WTC11 (cell line): Measurements from ENCODE around the gene DACH2. TPM values are rescaled to one million over a fixed set of nuclear protein-coding genes. Genes with fewer than 3 reads are reported as not detected.

Source experiments
- ATAC-seq: fragments of 200-7000 bp; cut with Tn5 transposase; 2 replicates; pipeline ENCODE4 v1.10.0; 2021; ENCODE audit warnings: mild to moderate bottlenecking, moderate library complexity
- CTCF ChIA-PET: fragments of 300-600 bp; sonication (Branson Sonifier 250); formaldehyde crosslinking; loops from one replicate; lab custom pipeline; 2021; ENCODE audit warnings: antibody characterized with exemption; lab: Charles Lee
- POLR2A ChIA-PET: fragments of 350-600 bp; sonication (Branson Sonifier 250); formaldehyde crosslinking; loops from one replicate; lab custom pipeline; 2021; ENCODE audit warnings: antibody characterized with exemption; lab: Charles Lee
- DNase-seq: peaks from one replicate; pipeline ENCODE4 v3.0.0; 2021; ENCODE audit warnings: low spot score
- H3K27ac Mint-ChIP-seq: 2 replicates; pipeline ENCODE4 v1.8.0; 2021; ENCODE audit warnings: mixed read lengths
- H3K27me3 Mint-ChIP-seq: 2 replicates; pipeline ENCODE4 v1.8.0; 2021; ENCODE audit warnings: low read depth, mild to moderate bottlenecking, moderate library complexity, mixed read lengths
- H3K36me3 Mint-ChIP-seq: 2 replicates; pipeline ENCODE4 v1.8.0; 2021; ENCODE audit warnings: mixed read lengths
- H3K4me1 Mint-ChIP-seq: 2 replicates; pipeline ENCODE4 v1.8.0; 2022; ENCODE audit warnings: mixed read lengths
- H3K4me3 Mint-ChIP-seq: 2 replicates; pipeline ENCODE4 v1.8.0; 2021; ENCODE audit warnings: mild to moderate bottlenecking, moderate library complexity, mixed read lengths
- H3K9me3 Mint-ChIP-seq: 2 replicates; pipeline ENCODE4 v1.8.0; 2021; ENCODE audit warnings: mixed read lengths
- AR ChIP-seq: fragments of 250-450 bp; sonication (Bioruptor Pico); IDR thresholded peaks from 2 replicates; pipeline ENCODE4 v1.9.0; 2021; ENCODE audit warnings: mild to moderate bottlenecking
- ARID4B ChIP-seq: sonication (generic); formaldehyde crosslinking; IDR thresholded peaks from 2 replicates; pipeline ENCODE4 v1.8.0; 2023; ENCODE audit warnings: missing genetic modification reagents, mild to moderate bottlenecking, borderline replicate concordance
- CBFB ChIP-seq: sonication (generic); formaldehyde crosslinking; IDR thresholded peaks from 2 replicates; pipeline ENCODE4 v1.8.1; 2022; ENCODE audit warnings: mild to moderate bottlenecking, low read depth, missing genetic modification reagents
- CDX4 ChIP-seq: fragments of 250-450 bp; sonication (Bioruptor Pico); IDR thresholded peaks from 2 replicates; pipeline ENCODE4 v1.9.0; 2021; ENCODE audit warnings: moderate library complexity, mild to moderate bottlenecking, inconsistent platforms, borderline replicate concordance
- ETV6 ChIP-seq: sonication (generic); formaldehyde crosslinking; IDR thresholded peaks from 2 replicates; pipeline ENCODE4 v1.8.1; 2022; ENCODE audit warnings: mild to moderate bottlenecking, missing genetic modification reagents
- FOXP4 ChIP-seq: sonication (generic); formaldehyde crosslinking; IDR thresholded peaks from 2 replicates; pipeline ENCODE4 v1.8.0; 2022; ENCODE audit warnings: mild to moderate bottlenecking, missing genetic modification reagents
- HMGA2 ChIP-seq: fragments of 250-450 bp; sonication (Bioruptor Pico); IDR thresholded peaks from 2 replicates; pipeline ENCODE4 v1.4.0; 2021; ENCODE audit warnings: mild to moderate bottlenecking, moderate library complexity
- HMGXB4 ChIP-seq: sonication (generic); formaldehyde crosslinking; IDR thresholded peaks from 2 replicates; pipeline ENCODE4 v1.8.1; 2023; ENCODE audit warnings: mild to moderate bottlenecking, moderate library complexity, missing genetic modification reagents
- MXD4 ChIP-seq: fragments of 250-450 bp; sonication (Bioruptor Pico); IDR thresholded peaks from 2 replicates; pipeline ENCODE4 v1.8.0; 2021; ENCODE audit warnings: mild to moderate bottlenecking, moderate library complexity, borderline replicate concordance
- MYBL2 ChIP-seq: sonication (generic); formaldehyde crosslinking; IDR thresholded peaks from 2 replicates; pipeline ENCODE4 v1.8.1; 2023; ENCODE audit warnings: mild to moderate bottlenecking, moderate library complexity, missing genetic modification reagents
- RORB ChIP-seq: fragments of 250-450 bp; sonication (Bioruptor Pico); IDR thresholded peaks from 2 replicates; pipeline ENCODE4 v1.9.0; 2021; ENCODE audit warnings: mild to moderate bottlenecking
- SMAD3 ChIP-seq: sonication (generic); formaldehyde crosslinking; IDR thresholded peaks from 2 replicates; pipeline ENCODE4 v1.8.0; 2022; ENCODE audit warnings: missing genetic modification reagents, mild to moderate bottlenecking, borderline replicate concordance
- SMAD4 ChIP-seq: sonication (generic); formaldehyde crosslinking; IDR thresholded peaks from 2 replicates; pipeline ENCODE4 v1.8.0; 2022; ENCODE audit warnings: mild to moderate bottlenecking, missing genetic modification reagents
- TCF7 ChIP-seq: sonication (generic); formaldehyde crosslinking; IDR thresholded peaks from 2 replicates; pipeline ENCODE4 v1.8.0; 2022; ENCODE audit warnings: mild to moderate bottlenecking, low read depth, missing genetic modification reagents, moderate library complexity
- ZMAT4 ChIP-seq: fragments of 250-450 bp; sonication (Bioruptor Pico); IDR thresholded peaks from 2 replicates; pipeline ENCODE4 v1.9.0; 2021; ENCODE audit warnings: mild to moderate bottlenecking
- ZNF317 ChIP-seq: sonication (generic); formaldehyde crosslinking; IDR thresholded peaks from 2 replicates; pipeline ENCODE4 v1.8.1; 2023; ENCODE audit warnings: low read depth, mild to moderate bottlenecking, moderate library complexity, missing genetic modification reagents, borderline replicate concordance
- ZNF532 ChIP-seq: fragments of 250-450 bp; sonication (Bioruptor Pico); IDR thresholded peaks from 2 replicates; pipeline ENCODE4 v1.9.0; 2021; ENCODE audit warnings: mild to moderate bottlenecking, borderline replicate concordance
- total RNA-seq: library from RNA; stranded (reverse); gene quantifications from 3 replicates; pipeline ENCODE4 v1.2.3, GENCODE V29; 2021

DACH2 gene
- total RNA-seq, 1 experiment from 2014 or later, result 3.5 TPM

GRCh38 chrX:86747091-86747490, 598.8 kb downstream of the DACH2 start:
- Mint-ChIP-seq H3K27me3 (no peaks in the 10 kb centered on the region), H3K4me3 (no peak overlapping the region)
- TF ChIP-seq SMAD4 (CRISPR knock-in tag) (no peak), ETV6 (CRISPR knock-in tag) (no peak), AR (CRISPR knock-in tag) (no peak), FOXP4 (no peak), MYBL2 (CRISPR knock-in tag) (no peak), MXD4 (CRISPR knock-in tag) (no peak), TCF7 (CRISPR knock-in tag) (no peak), ZMAT4 (CRISPR knock-in tag) (no peak), HMGXB4 (CRISPR knock-in tag) (no peak), ZNF317 (no peak), RORB (no peak)
- TF ChIP-seq, all 79 proteins: peak for 0
- DNase-seq, result no peak
- Mint-ChIP-seq H3K4me1 (no peaks in the 10 kb centered on the region), H3K27ac (no peak overlapping the region), H3K36me3 (no peaks in the 10 kb centered on the region), H3K9me3 (peaks cover 7% of the 10 kb centered on the region; the same call in 1 of the 2 replicates)
- no peak for ATAC-seq
- POLR2A ChIA-PET, result no interaction called here
- CTCF ChIA-PET, result no interaction called here

- no peak overlapping the region for H3K27ac Mint-ChIP-seq
- H3K36me3 Mint-ChIP-seq, result peaks cover 20% of the 10 kb centered on the region
- DNase-seq (peak; percentile 7), ATAC-seq (peak; percentile 52)
- POLR2A ChIA-PET, result no interaction called here
- no peaks in the 10 kb centered on the region for H3K27me3 Mint-ChIP-seq
- H3K9me3 Mint-ChIP-seq, result peaks cover 14% of the 10 kb centered on the region
- peaks cover 18% of the 10 kb centered on the region for H3K4me1 Mint-ChIP-seq
- no peak overlapping the region for H3K4me3 Mint-ChIP-seq
- CTCF ChIA-PET, result no interaction called here
- TF ChIP-seq CBFB (no peak), SMAD3 (CRISPR knock-in tag) (no peak), ZNF532 (CRISPR knock-in tag) (no peak), CDX4 (CRISPR knock-in tag) (no peak), HMGA2 (no peak), ZMAT4 (CRISPR knock-in tag) (no peak), ARID4B (no peak)
These were observed 657.0 kb downstream of the DACH2 start for GRCh38 chrX:86805241-86805640.
